ENCODE measurements around the gene SRGAP2C.
"Not testable (repeated sequence)": the region's sequence is repeated elsewhere in the genome, so short reads cannot be mapped to it uniquely, and the experiment has no call there.

SRGAP2C gene

GRCh38 chr1:121186191-121186590 lies 1.4 kb downstream of the SRGAP2C start:
- DNase-seq (ENCODE audit: low read depth in 2 of 2), result not testable (repeated sequence)

- DNase-seq (ENCODE audit: low read depth in 2 of 2), result not testable (repeated sequence)
Observed at GRCh38 chr1:121187914-121188313, 3.1 kb downstream of the SRGAP2C start.

- not testable (repeated sequence) for DNase-seq (ENCODE audit: low read depth in 2 of 2)
Observed at GRCh38 chr1:121192512-121192911, 7.7 kb downstream of the SRGAP2C start.

- not testable (repeated sequence) for DNase-seq (ENCODE audit: low read depth in 2 of 2)
Observed at GRCh38 chr1:121197095-121197882, 12.5 kb downstream of the SRGAP2C start.

- not testable (repeated sequence) for DNase-seq (ENCODE audit: low read depth in 2 of 2)
Observed at GRCh38 chr1:121199763-121200162, 15.0 kb downstream of the SRGAP2C start.

- not testable (repeated sequence) for DNase-seq (ENCODE audit: low read depth in 2 of 2)
Observed at GRCh38 chr1:121200232-121200631, 15.5 kb downstream of the SRGAP2C start.

GRCh38 chr1:121200985-121201981 lies 16.5 kb downstream of the SRGAP2C start:
- not testable (repeated sequence) for DNase-seq (ENCODE audit: low read depth in 2 of 2)

GRCh38 chr1:121202986-121203385 lies 18.2 kb downstream of the SRGAP2C start:
- DNase-seq (ENCODE audit: low read depth in 2 of 2), result not testable (repeated sequence)

- DNase-seq (ENCODE audit: low read depth in 2 of 2), result not testable (repeated sequence)
Observed at GRCh38 chr1:121205786-121206711, 21.3 kb downstream of the SRGAP2C start.

GRCh38 chr1:121207328-121207727 lies 22.6 kb downstream of the SRGAP2C start:
- DNase-seq (ENCODE audit: low read depth in 2 of 2), result not testable (repeated sequence)

GRCh38 chr1:121208375-121208774 lies 23.6 kb downstream of the SRGAP2C start:
- DNase-seq (ENCODE audit: low read depth in 2 of 2), result not testable (repeated sequence)

GRCh38 chr1:121210778-121211177 lies 26.0 kb downstream of the SRGAP2C start:
- not testable (repeated sequence) for DNase-seq (ENCODE audit: low read depth in 2 of 2)

- DNase-seq (ENCODE audit: low read depth in 2 of 2), result not testable (repeated sequence)
Observed at GRCh38 chr1:121213491-121213890, 28.7 kb downstream of the SRGAP2C start.

- DNase-seq (ENCODE audit: low read depth in 2 of 2), result not testable (repeated sequence)
Observed at GRCh38 chr1:121214544-121215156, 29.9 kb downstream of the SRGAP2C start.

- not testable (repeated sequence) for DNase-seq (ENCODE audit: low read depth in 2 of 2)
Observed at GRCh38 chr1:121215699-121216417, 31.1 kb downstream of the SRGAP2C start.

GRCh38 chr1:121216676-121217075 lies 31.9 kb downstream of the SRGAP2C start:
- not testable (repeated sequence) for DNase-seq (ENCODE audit: low read depth in 2 of 2)

GRCh38 chr1:121221770-121222169 lies 37.0 kb downstream of the SRGAP2C start:
- DNase-seq (ENCODE audit: low read depth in 2 of 2), result not testable (repeated sequence)

GRCh38 chr1:121224714-121225113 lies 39.9 kb downstream of the SRGAP2C start:
- not testable (repeated sequence) for DNase-seq (ENCODE audit: low read depth in 2 of 2)

GRCh38 chr1:121226295-121226904 lies 41.6 kb downstream of the SRGAP2C start:
- DNase-seq (ENCODE audit: low read depth in 2 of 2), result not testable (repeated sequence)
